Measurements from ENCODE around the gene NANP. TPM values are rescaled to one million over a fixed set of nuclear protein-coding genes. Genes with fewer than 3 reads are reported as not detected.
"Not testable (repeated sequence)": the region's sequence is repeated elsewhere in the genome, so short reads cannot be mapped to it uniquely, and the experiment has no call there.

Gene NANP
- total RNA-seq, 2 donors from 2014 or later, result 6.9 to 9.0 TPM

GRCh38 chr20:25654487-25654886 lies 30.7 kb upstream of the NANP start:
- Histone ChIP-seq H3K27me3 (replicated peaks; ENCODE audit: insufficient read depth) (no peaks in the 10 kb centered on the region), H3K36me3 (no peaks in the 10 kb centered on the region), H3K9me3 (no peaks in the 10 kb centered on the region), H3K4me3 (no peak overlapping the region), H3K4me1 (ENCODE audit: control insufficient read depth in 1 of 2, low read depth in 2 of 2) (no peaks in the 10 kb centered on the region), H3K27ac (no peak overlapping the region)
- TF ChIP-seq CTCF (IDR thresholded peaks at IDR 0.05), result no peak
- DNase-seq (ENCODE audit: low spot score) (no peak), ATAC-seq (ENCODE audit: insufficient number of reproducible peaks, low FRiP score, low read depth) (no peak)

GRCh38 chr20:25652866-25653265 lies 29.1 kb upstream of the NANP start:
- H3K9me3 ChIP-seq; H3K27ac ChIP-seq; H3K27me3 ChIP-seq (replicated peaks; ENCODE audit: insufficient read depth); ATAC-seq (ENCODE audit: insufficient number of reproducible peaks, low FRiP score, low read depth); H3K4me3 ChIP-seq; DNase-seq (ENCODE audit: low spot score); H3K36me3 ChIP-seq; H3K4me1 ChIP-seq (ENCODE audit: control insufficient read depth in 1 of 2, low read depth in 2 of 2): not testable (repeated sequence)

GRCh38 chr20:25644814-25645213 lies 21.0 kb upstream of the NANP start:
- no peak for TF ChIP-seq CTCF (IDR thresholded peaks at IDR 0.05)
- Histone ChIP-seq H3K4me1 (ENCODE audit: control insufficient read depth in 1 of 2, low read depth in 2 of 2) (no peaks in the 10 kb centered on the region), H3K4me3 (no peak overlapping the region), H3K27ac (no peak overlapping the region), H3K27me3 (replicated peaks; ENCODE audit: insufficient read depth) (no peaks in the 10 kb centered on the region), H3K36me3 (peaks cover 6% of the 10 kb centered on the region), H3K9me3 (no peaks in the 10 kb centered on the region)
- ATAC-seq (ENCODE audit: insufficient number of reproducible peaks, low FRiP score, low read depth) (no peak), DNase-seq (ENCODE audit: low spot score) (no peak)

GRCh38 chr20:25643716-25644115 lies 19.9 kb upstream of the NANP start:
- H3K4me1 ChIP-seq (ENCODE audit: control insufficient read depth in 1 of 2, low read depth in 2 of 2), result no peaks in the 10 kb centered on the region
- H3K36me3 ChIP-seq, result peaks cover 6% of the 10 kb centered on the region
- H3K27me3 ChIP-seq (replicated peaks; ENCODE audit: insufficient read depth), result no peaks in the 10 kb centered on the region
- no peaks in the 10 kb centered on the region for H3K9me3 ChIP-seq
- ATAC-seq (ENCODE audit: insufficient number of reproducible peaks, low FRiP score, low read depth) (no peak), DNase-seq (ENCODE audit: low spot score) (no peak)
- H3K27ac ChIP-seq, result no peak overlapping the region
- no peak overlapping the region for H3K4me3 ChIP-seq
- no peak for TF ChIP-seq CTCF (IDR thresholded peaks at IDR 0.05)

GRCh38 chr20:25637247-25637646 lies 13.4 kb upstream of the NANP start:
- H3K4me1 ChIP-seq (ENCODE audit: control insufficient read depth in 1 of 2, low read depth in 2 of 2), result no peaks in the 10 kb centered on the region
- no peaks in the 10 kb centered on the region for H3K9me3 ChIP-seq
- no peaks in the 10 kb centered on the region for H3K36me3 ChIP-seq
- H3K27ac ChIP-seq, result no peak overlapping the region
- no peak for TF ChIP-seq CTCF (IDR thresholded peaks at IDR 0.05)
- no peak overlapping the region for H3K4me3 ChIP-seq
- H3K27me3 ChIP-seq (replicated peaks; ENCODE audit: insufficient read depth), result no peaks in the 10 kb centered on the region
- DNase-seq (ENCODE audit: low spot score) (no peak), ATAC-seq (ENCODE audit: insufficient number of reproducible peaks, low FRiP score, low read depth) (no peak)
